BLaER1 (cell line): ENCODE data around the gene MYCBPAP.

Experiments
- H3K27ac ChIP-seq: shearing (Covaris generic); formaldehyde crosslinking; 2 replicates; pipeline ENCODE4 v1.8.1; 2022
- H3K27me3 ChIP-seq: shearing (Covaris generic); formaldehyde crosslinking; 2 replicates; pipeline ENCODE4 v1.8.1; 2022
- H3K36me3 ChIP-seq: shearing (Covaris generic); formaldehyde crosslinking; 2 replicates; pipeline ENCODE4 v1.8.1; 2022
- H3K4me1 ChIP-seq: shearing (Covaris generic); formaldehyde crosslinking; 2 replicates; pipeline ENCODE4 v1.8.1; 2022
- H3K4me2 ChIP-seq: shearing (Covaris generic); formaldehyde crosslinking; 2 replicates; pipeline ENCODE4 v1.8.1; 2022
- H3K4me3 ChIP-seq: shearing (Covaris generic); formaldehyde crosslinking; 2 replicates; pipeline ENCODE4 v1.8.1; 2022
- H3K9ac ChIP-seq: shearing (Covaris generic); formaldehyde crosslinking; 2 replicates; pipeline ENCODE4 v1.8.1; 2022
- H3K9me3 ChIP-seq: shearing (Covaris generic); formaldehyde crosslinking; 2 replicates; pipeline ENCODE4 v1.8.1; 2022
- H4K20me1 ChIP-seq: shearing (Covaris generic); formaldehyde crosslinking; 2 replicates; pipeline ENCODE4 v1.8.1; 2022
- Cebpa-rat ChIP-seq: shearing (Covaris generic); IDR thresholded peaks from 2 replicates; pipeline ENCODE4 v1.8.1; 2022

The MYCBPAP gene

GRCh38 chr17:50478391-50479381 lies 29.6 kb upstream of the MYCBPAP start, which contains the start of gene RSAD1:
TSS of gene RSAD1 (plus strand) at chr17:50478860. CDS start at chr17:50478885, 25 bp downstream.
- Histone ChIP-seq H3K27ac (peak within 1 kb of the TSS; percentile 86), H3K27me3 (no peaks in the 10 kb centered on the region), H3K36me3 (peaks cover 30% of the 10 kb centered on the region), H3K4me1 (peaks cover 20% of the 10 kb centered on the region), H3K9ac (peak within 1 kb of the TSS; percentile 84), H4K20me1 (no peaks in the 10 kb centered on the region), H3K4me3 (peak within 1 kb of the TSS; percentile 79), H3K4me2 (peak within 1 kb of the TSS; percentile 88), H3K9me3 (no peaks in the 10 kb centered on the region)
- TF ChIP-seq Cebpa-rat: no peak

DNA sequence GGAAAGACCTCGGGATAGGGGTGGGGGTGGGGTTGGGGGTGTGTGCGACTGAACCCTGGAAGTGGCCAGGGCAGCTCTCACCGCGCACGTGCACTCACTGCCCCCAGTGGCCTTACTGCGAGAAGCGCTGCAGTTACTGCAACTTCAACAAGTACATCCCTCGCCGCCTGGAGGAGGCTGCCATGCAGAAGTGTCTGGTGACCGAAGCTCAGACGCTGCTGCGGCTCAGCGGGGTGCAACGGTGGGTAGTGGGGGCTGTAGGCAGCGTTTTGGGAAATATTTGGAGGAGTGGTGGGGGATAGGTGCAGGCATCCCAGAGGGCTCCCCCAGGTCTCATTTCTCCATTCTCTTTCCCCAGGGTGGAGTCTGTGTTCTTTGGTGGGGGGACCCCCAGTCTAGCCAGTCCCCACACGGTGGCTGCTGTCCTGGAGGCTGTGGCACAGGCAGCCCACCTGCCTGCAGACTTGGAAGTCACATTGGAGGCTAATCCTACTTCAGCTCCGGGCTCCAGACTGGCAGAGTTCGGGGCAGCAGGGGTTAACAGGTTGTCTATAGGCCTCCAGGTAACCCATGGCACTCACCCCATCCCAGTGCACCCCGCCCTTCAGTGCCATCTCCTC lies 28.6 kb upstream of the MYCBPAP start:
- Histone ChIP-seq H3K4me2 (peak overlapping the region; percentile 88), H3K36me3 (peaks cover 36% of the 10 kb centered on the region), H3K9me3 (no peaks in the 10 kb centered on the region), H3K27me3 (no peaks in the 10 kb centered on the region), H3K27ac (peak overlapping the region; percentile 86; the same call in 1 of the 2 replicates), H3K9ac (peak overlapping the region; percentile 84; the same call in 1 of the 2 replicates), H4K20me1 (no peaks in the 10 kb centered on the region), H3K4me3 (peak overlapping the region; percentile 79), H3K4me1 (peaks cover 20% of the 10 kb centered on the region)
- no peak for TF ChIP-seq Cebpa-rat

DNA sequence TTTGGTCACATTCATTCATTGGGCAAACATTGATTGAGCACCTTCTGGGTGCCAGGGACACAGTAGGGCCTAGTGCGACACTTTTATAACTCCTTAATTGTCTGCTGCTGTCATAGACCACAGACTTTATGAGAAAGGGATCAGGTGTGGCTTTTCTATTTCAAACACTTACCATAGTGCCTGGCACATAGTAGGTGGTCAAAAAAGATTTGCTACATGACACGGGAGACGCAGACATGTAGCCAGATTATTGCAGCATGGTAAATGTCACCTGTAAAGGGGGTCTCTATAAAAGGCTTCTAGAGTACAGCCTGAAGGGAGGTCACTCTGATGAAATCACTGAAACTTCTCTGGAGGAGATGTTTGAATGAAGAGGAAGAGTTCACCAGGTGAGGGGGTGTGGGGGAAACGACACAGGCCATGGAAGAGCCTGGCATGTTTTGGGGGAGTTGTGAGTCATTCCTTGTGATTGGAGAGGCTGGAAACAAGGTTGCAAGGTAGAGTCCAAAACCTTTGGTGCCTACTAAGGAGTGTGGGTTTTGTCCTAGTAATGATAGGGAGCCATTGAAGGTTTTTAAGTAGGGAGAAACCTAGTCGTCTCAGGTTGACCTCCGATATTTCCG lies 28.0 kb upstream of the MYCBPAP start:
- H3K27me3 ChIP-seq: no peaks in the 10 kb centered on the region
- peaks cover 42% of the 10 kb centered on the region for H3K36me3 ChIP-seq
- H3K4me3 ChIP-seq: peak overlapping the region; percentile 79; the same call in 1 of the 2 replicates
- peak overlapping the region; percentile 36; the same call in 1 of the 2 replicates for H3K9ac ChIP-seq
- no peak overlapping the region for H3K27ac ChIP-seq
- H3K4me1 ChIP-seq: peaks cover 20% of the 10 kb centered on the region
- H3K4me2 ChIP-seq: peak overlapping the region; percentile 88
- no peaks in the 10 kb centered on the region for H3K9me3 ChIP-seq
- TF ChIP-seq Cebpa-rat: no peak
- no peaks in the 10 kb centered on the region for H4K20me1 ChIP-seq

DNA sequence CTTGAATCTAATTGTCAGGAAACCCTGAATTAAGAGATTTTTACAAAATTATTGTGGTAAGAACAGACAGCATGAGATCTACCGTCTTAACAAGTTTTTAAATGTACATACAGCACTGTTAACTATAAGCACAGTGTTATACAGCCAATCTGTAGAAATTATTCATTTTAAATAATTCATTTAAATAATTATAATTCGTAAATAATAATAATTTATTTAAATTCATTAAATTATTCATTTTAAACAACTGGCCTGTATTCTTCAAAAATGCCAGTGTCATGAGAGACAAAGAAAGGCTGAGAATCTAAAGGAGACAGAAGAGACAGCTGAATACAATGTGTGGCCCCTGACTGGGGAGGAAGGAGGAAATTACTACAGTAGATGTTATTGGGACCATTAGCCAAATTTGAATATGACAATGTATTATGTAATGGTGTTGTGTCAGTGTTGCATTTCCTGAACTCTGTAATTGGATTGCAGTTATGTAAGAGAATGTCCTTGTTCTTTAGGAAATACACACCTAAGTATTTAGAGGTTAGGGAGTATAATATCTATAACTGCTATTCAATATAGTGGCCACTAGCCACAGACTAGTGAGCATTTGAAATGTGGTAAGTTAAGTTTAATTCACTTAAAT lies 27.3 kb upstream of the MYCBPAP start:
- Histone ChIP-seq H3K9me3 (no peaks in the 10 kb centered on the region), H3K4me3 (no peak overlapping the region), H3K4me2 (no peak overlapping the region), H3K9ac (no peak overlapping the region), H3K36me3 (peaks cover 50% of the 10 kb centered on the region), H3K4me1 (peaks cover 20% of the 10 kb centered on the region), H3K27ac (no peak overlapping the region), H4K20me1 (no peaks in the 10 kb centered on the region), H3K27me3 (no peaks in the 10 kb centered on the region)
- TF ChIP-seq Cebpa-rat: no peak

DNA sequence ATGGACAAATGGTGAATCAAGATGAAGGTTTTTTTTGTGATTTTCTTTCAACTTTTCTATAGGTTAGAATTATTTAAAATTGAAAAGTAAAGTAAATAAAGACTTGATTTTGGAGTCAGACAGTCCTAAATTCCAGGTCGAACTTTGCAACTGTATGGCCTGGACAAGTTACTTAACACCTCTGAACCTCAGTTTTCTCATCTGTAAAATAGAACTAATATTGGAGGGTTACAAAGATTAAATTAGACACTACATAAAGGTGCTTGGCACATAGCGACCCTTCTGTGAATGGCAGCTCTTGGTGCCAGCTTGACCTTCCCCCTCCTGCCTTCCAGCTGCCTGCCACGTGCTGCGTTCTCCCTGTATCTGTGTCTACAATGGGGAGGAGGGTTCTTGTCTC lies 26.6 kb upstream of the MYCBPAP start:
- no peaks in the 10 kb centered on the region for H3K9me3 ChIP-seq
- H3K36me3 ChIP-seq: peaks cover 55% of the 10 kb centered on the region
- 0 out of 2 replicates have a peak overlapping the region, but pooled peaks have one; percentile 38 for H3K9ac ChIP-seq
- no peak overlapping the region for H3K4me2 ChIP-seq
- no peaks in the 10 kb centered on the region for H4K20me1 ChIP-seq
- H3K27ac ChIP-seq: no peak overlapping the region
- no peak overlapping the region for H3K4me3 ChIP-seq
- no peak for TF ChIP-seq Cebpa-rat
- peaks cover 20% of the 10 kb centered on the region for H3K4me1 ChIP-seq
- H3K27me3 ChIP-seq: no peaks in the 10 kb centered on the region

GRCh38 chr17:50482110-50482509 lies 26.1 kb upstream of the MYCBPAP start:
- no peak overlapping the region for H3K4me2 ChIP-seq
- no peak for TF ChIP-seq Cebpa-rat
- H3K4me3 ChIP-seq: no peak overlapping the region
- peaks cover 59% of the 10 kb centered on the region for H3K36me3 ChIP-seq
- no peaks in the 10 kb centered on the region for H3K27me3 ChIP-seq
- peaks cover 20% of the 10 kb centered on the region for H3K4me1 ChIP-seq
- no peaks in the 10 kb centered on the region for H3K9me3 ChIP-seq
- H3K9ac ChIP-seq: 0 out of 2 replicates have a peak overlapping the region, but pooled peaks have one; percentile 38
- no peak overlapping the region for H3K27ac ChIP-seq
- no peaks in the 10 kb centered on the region for H4K20me1 ChIP-seq

- Histone ChIP-seq H3K9ac (no peak overlapping the region), H3K4me1 (peaks cover 20% of the 10 kb centered on the region), H3K9me3 (no peaks in the 10 kb centered on the region), H3K27me3 (no peaks in the 10 kb centered on the region), H4K20me1 (no peaks in the 10 kb centered on the region), H3K4me2 (no peak overlapping the region), H3K36me3 (peaks cover 64% of the 10 kb centered on the region), H3K4me3 (no peak overlapping the region), H3K27ac (no peak overlapping the region)
- TF ChIP-seq Cebpa-rat: no peak
These were observed 25.7 kb upstream of the MYCBPAP start for GRCh38 chr17:50482516-50482915.

- no peaks in the 10 kb centered on the region for H3K9me3 ChIP-seq
- no peak overlapping the region for H3K4me3 ChIP-seq
- no peaks in the 10 kb centered on the region for H3K27me3 ChIP-seq
- peaks cover 14% of the 10 kb centered on the region for H3K4me1 ChIP-seq
- peaks cover 66% of the 10 kb centered on the region for H3K36me3 ChIP-seq
- no peak overlapping the region for H3K9ac ChIP-seq
- TF ChIP-seq Cebpa-rat: no peak
- no peaks in the 10 kb centered on the region for H4K20me1 ChIP-seq
- no peak overlapping the region for H3K27ac ChIP-seq
- H3K4me2 ChIP-seq: no peak overlapping the region
These were observed 25.0 kb upstream of the MYCBPAP start for GRCh38 chr17:50483266-50483665.
